C4-2B (cell line): ENCODE data around the gene PEX14.

ENCODE experiments used
- CTCF ChIP-seq: fragments of 450-650 bp; conservative IDR thresholded peaks from 2 replicates; pipeline ENCODE4 v1.5.1; 2017; ENCODE audit warnings: mild to moderate bottlenecking
- ZFX ChIP-seq: fragments of 450-650 bp; IDR thresholded peaks from 2 replicates; pipeline ENCODE4 v1.6.1; 2017

DNA sequence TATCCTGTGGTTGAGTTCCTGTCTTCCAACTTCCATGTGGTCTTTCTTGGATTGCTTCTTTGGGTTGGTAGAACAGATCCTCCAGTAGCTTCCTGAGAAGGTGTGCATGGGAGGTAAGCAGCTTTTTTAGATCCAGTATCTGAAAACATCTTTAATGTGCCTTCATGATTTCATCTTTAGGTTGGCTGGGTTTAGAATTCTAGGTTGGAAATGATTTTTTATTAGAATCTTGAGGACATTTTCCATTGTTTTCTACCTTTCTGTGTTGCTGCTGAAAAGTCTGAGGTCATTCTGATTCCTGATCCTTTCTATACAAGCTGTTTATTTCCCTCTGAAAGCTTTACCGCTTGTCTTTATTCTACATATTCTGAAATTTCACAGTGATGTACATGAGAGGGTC, 94.8 kb downstream of the PEX14 start:
- TF ChIP-seq CTCF (no peak), ZFX (no peak)
